Right ventricle myocardium superior (tissue), 1 donor: Measurements from ENCODE around the gene RBP7. TPM values are rescaled to one million over a fixed set of nuclear protein-coding genes. Genes with fewer than 3 reads are reported as not detected.

Experiments used
- ATAC-seq: fragments of 200-7000 bp; cut with Tn5 transposase; one replicate; pipeline ENCODE4 v1.9.1; 2020; ENCODE audit warnings: mild to moderate bottlenecking; ENCODE audit not compliant: poor library complexity
- DNase-seq: peaks from one replicate; pipeline ENCODE4 v3.0.0-alpha.2; 2020
- intact Hi-C: fragments of 100-400 bp; cut with DNase I; formaldehyde crosslinking; loops from one replicate; pipeline ENCODE4 v1.11.2; 2022
- microRNA-seq: library from miRNA; unstranded; fragments of <30 nt; microRNA quantifications from one replicate; pipeline ENCODE4 v1.2.0, GENCODE V29; 2020
- total RNA-seq: library from RNA; stranded (reverse); fragmentation: NEBNext Ultra II Directional; extraction: Animal tissue kit (Norgen Biotek cat#: 25700); gene quantifications from one replicate; pipeline ENCODE4 v1.2.1, GENCODE V29; 2021
- donor health status: DM: no; HTN: yes; CAD: no; lungs with severe emphysema.

The RBP7 gene
- total RNA-seq, 1 donor from 2014 or later, result 30.2 TPM

DNA sequence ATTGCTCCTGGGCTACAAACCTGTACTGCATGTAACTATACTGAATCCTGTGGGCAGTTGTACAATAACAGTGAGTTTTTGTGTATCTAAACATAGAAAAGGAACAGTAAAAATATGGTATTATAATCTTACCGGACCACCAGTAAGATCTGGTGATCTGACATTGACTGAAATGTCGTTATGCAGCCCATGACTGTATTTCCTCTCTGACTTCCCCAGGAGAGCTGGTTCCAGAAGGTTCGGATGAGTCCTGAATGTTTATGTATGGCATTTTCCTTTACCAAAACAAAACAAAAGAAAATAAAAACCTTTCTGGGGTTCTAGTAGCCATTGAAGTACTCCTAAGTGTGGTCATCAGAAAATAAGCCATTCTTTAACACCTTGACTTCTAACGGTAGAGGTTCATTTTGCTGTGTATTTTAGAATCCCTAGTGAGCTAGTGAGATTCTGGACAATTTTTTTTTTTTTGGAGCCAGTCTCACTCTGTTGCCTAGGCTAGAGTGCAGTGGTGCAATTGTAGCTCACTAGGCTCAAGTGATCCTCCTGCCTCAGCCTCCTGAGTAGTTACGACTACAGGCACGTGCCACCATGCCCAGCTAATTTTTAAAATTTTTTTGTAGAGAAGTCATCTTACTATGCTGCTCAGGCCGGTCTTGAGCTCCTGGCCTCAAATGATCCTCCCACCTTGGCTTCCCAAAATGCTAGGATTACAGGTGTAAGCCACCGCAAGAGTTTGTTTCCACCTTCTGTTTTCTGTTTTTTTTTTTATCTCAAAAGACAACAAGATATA is 63.5 kb downstream of the RBP7 start:
- ATAC-seq (no peak), DNase-seq (no peak)
- intact Hi-C loops, result no loop called here

DNA sequence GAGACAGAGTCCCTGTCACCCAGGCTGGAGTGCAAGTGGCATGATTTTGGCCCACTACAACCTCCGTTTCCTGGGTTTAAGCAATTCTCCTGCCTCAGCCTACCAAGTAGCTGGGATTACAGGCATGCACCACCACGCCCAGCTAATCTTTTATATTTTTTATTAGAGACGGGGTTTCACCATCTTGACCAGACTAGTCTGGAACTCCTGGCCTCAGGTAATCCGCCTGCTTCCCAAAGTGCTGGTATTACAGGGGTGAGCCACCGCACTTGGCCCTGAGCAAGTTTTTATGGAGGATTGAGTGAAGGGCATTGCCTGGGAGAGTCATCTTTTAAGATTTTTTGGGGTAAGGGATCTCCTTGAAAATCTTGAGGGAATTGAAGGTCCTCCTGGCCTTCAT is 64.2 kb downstream of the RBP7 start:
- DNase-seq (no peak), ATAC-seq (no peak)
- intact Hi-C loops, result no loop called here

DNA sequence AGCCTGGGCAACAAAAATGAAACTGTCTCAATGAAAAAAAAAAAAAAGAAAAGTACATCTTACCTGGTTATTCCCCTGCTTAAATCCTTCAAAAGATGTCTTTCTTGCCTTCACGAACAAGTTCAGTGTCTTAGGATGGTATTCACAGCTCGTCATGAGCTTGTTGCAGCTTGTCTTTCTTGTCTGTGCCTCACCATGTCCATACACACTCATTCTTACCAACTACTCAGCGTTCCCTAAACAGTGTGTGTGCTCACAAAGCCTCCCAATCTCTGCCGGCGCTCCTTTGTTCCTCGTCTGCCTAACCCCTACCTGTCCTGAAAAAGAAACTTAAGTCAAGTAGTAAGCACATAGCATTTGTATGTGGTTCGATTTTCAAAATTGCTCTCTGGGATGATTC is 66.8 kb downstream of the RBP7 start:
- ATAC-seq, result no peak
- no peak for DNase-seq
- intact Hi-C loops, result no loop called here

DNA sequence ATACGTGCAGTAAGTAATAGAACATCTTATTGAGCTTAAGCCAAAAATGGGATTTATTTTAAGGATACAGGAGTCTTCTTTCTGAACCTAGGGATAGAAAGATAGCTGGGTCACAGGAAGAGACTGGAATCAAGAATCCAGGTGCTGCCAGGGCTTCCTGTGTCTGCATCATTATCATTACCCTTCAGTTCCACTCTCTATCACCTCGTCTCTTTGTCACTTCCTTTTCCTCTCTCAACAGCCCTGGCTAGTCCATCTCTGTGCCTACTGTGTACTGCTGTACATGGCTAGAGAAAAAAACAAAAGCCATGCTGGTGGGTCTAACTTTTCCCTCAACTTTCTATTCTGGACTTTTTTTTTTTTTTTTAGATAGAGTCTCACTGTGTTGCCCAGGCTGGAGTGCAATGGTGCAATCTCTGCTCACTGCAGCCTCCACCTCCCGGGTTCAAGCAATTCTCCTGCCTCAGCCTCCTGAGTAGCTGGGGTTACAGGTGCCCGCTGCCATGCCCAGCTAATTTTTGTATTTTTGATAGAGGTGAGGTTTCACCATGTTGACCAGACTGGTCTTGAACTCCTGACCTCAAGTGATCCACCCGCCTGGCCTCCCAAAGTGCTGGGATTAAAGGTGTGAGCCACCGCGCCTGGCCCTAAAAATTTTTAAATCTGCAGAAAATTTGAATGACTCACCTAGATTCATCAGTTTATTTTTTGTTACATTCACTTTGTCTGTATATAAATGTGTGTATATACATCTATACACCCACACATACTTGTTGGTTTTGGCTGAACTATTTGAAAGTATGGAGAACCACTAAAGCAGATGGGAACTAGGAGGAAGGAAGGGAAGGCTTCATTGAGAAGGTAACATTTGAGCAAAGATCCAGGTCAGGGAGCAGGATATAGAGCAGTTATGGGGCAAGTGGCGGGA is 67.7 kb downstream of the RBP7 start:
- DNase-seq (no peak), ATAC-seq (no peak)
- intact Hi-C loops, result no loop called here

DNA sequence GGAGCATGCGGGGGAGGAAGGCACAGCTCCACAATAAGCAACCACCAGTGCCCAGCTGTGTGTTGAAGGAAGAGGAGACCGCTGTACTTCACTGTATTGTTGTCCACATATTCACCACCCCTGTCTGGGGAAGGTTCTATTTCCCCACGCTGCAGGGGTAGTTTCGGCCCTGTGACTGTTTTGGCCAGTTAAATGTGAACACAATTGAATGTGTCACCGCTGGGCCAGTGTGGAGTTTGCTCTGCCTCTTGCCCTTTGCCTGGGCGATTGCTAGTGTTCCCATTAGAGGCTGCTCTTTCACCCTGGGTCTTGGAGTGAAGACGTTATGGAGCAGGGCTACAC is 68.3 kb downstream of the RBP7 start:
- ATAC-seq (peak; percentile 45), DNase-seq (no peak)
- intact Hi-C loops, result no loop called here

Small RNA genes within 50 kb of the gene (microRNA-seq; reads per million reads assigned to microRNA genes)
- 0.97 reads per million for gene MIR5697

Other genes starting within 250 kb of the RBP7 start
- gene CLSTN1, start 173.3 kb upstream of the RBP7 start, total RNA-seq, result 48.8 TPM
- 58.1 TPM for gene CTNNBIP1, start 87.0 kb upstream of the RBP7 start, total RNA-seq
- 33.2 TPM for gene LZIC, start 53.8 kb upstream of the RBP7 start, total RNA-seq
- 22.9 TPM for gene NMNAT1, start 53.8 kb upstream of the RBP7 start, total RNA-seq
- 74.3 TPM for gene UBE4B, start 35.7 kb downstream of the RBP7 start, total RNA-seq
- gene KIF1B, start 213.3 kb downstream of the RBP7 start, total RNA-seq, result 66.8 TPM